Breast epithelium (tissue), 4 donors: Measurements from ENCODE around the gene QSOX2. TPM values are rescaled to one million over a fixed set of nuclear protein-coding genes. Genes with fewer than 3 reads are reported as not detected.

ENCODE experiments used
- DNase-seq, 2 donors: peaks; one replicate each; pipeline ENCODE4 v3.0.0-alpha.2; 2019; ENCODE audit warnings: low spot score in 2 of 2
- H3K27ac ChIP-seq, 2 donors: fragments of 200-600 bp; sonication (generic) in 1 of 2; one replicate each; pipeline ENCODE4 v1.5.1; 2016 to 2019; ENCODE audit warnings: mild to moderate bottlenecking in 1 of 2
- H3K27me3 ChIP-seq, 2 donors: fragments of 200-600 bp; sonication (generic) in 1 of 2; one replicate each; pipeline versions ENCODE4 v1.5.1 to v1.6.0; 2017 to 2019; ENCODE audit warnings: control low read depth in 1 of 2, mild to moderate bottlenecking in 1 of 2
- H3K36me3 ChIP-seq: fragments of 200-600 bp; one replicate; pipeline ENCODE4 v1.5.1; 2019
- H3K4me1 ChIP-seq, 2 donors: fragments of 200-600 bp; sonication (generic); one replicate each; pipeline ENCODE4 v1.5.1; 2016 to 2019; ENCODE audit warnings: control low read depth in 1 of 2
- H3K4me3 ChIP-seq, 3 donors: fragments of 200-600 bp; sonication (generic); 1 replicate in 2 of 3; 2 replicates in 1 of 3; pipeline ENCODE4 v1.5.1; 2016 to 2019; ENCODE audit warnings: mild to moderate bottlenecking in 3 of 3, moderate library complexity in 2 of 3
- H3K9me3 ChIP-seq, 2 donors: fragments of 200-600 bp; sonication (generic) in 1 of 2; one replicate each; pipeline ENCODE4 v1.5.1; 2016 to 2019; ENCODE audit warnings: control low read depth in 1 of 2
- CTCF ChIP-seq, 3 donors: fragments of 450-650 bp; IDR thresholded peaks; one replicate each; pipeline ENCODE4 v1.5.1; 2016 to 2017; ENCODE audit warnings: antibody characterized with exemption in 3 of 3, mild to moderate bottlenecking in 3 of 3, moderate library complexity in 3 of 3
- POLR2A ChIP-seq: fragments of 450-650 bp; IDR thresholded peaks from one replicate; pipeline ENCODE4 v1.6.1; 2016; ENCODE audit warnings: antibody characterized with exemption, mild to moderate bottlenecking, moderate library complexity
- POLR2AphosphoS5 ChIP-seq, 3 donors: sonication (generic); formaldehyde crosslinking; IDR thresholded peaks; one replicate each; pipeline ENCODE4 v1.6.1; 2017; ENCODE audit warnings: antibody characterized with exemption in 3 of 3
- intact Hi-C: fragments of 100-400 bp; cut with DNase I; formaldehyde crosslinking; loops from one replicate; pipeline ENCODE4 v1.15.1; 2023; ENCODE audit warnings: low total_unique reads
- total RNA-seq, 3 donors: library from RNA; depleted of rRNA; stranded (reverse); fragments of >200 nt; gene quantifications; one replicate each; pipeline ENCODE4 v1.1.0, GENCODE V29; 2016

The QSOX2 gene
- total RNA-seq, 3 donors from 2014 or later: 5.6 to 8.8 (median 6.2) TPM

DNA sequence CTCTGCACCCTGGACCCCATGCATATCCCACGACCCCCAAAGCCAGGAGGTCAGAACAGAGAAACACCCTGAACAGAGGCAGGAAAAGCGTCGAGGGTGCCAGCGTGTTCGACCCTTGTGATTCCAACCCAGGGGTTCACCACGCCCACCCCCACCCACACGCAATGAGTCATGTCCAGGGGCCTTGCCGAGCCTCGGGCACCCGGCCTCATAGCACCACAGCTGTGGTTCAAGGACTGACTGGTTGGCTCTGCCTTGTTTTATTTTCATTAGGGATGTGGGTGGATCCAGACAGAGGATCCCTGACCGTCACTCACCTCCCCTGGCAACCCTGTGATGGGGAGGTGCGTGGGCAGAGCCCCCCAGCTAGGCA, 9.5 kb upstream of the QSOX2 start:
- peaks cover 0 to 33% of the 10 kb centered on the region in 2 donors for H3K27me3 ChIP-seq
- H3K4me1 ChIP-seq: no peaks in the 10 kb centered on the region
- no peak overlapping the region for H3K4me3 ChIP-seq
- H3K27ac ChIP-seq: no peak overlapping the region
- H3K9me3 ChIP-seq: no peaks in the 10 kb centered on the region
- TF ChIP-seq POLR2A (no peak), POLR2AphosphoS5 (IDR thresholded peaks at IDR 0.05) (no peak), CTCF (IDR thresholded peaks at IDR 0.05) (no peak)
- intact Hi-C loops: loop anchor here (5.0 kb wide), 2 partner anchors 1018 to 1183 kb away; no protein-coding TSS in a partner anchor
- H3K36me3 ChIP-seq: no peaks in the 10 kb centered on the region
- no peak for DNase-seq

DNA sequence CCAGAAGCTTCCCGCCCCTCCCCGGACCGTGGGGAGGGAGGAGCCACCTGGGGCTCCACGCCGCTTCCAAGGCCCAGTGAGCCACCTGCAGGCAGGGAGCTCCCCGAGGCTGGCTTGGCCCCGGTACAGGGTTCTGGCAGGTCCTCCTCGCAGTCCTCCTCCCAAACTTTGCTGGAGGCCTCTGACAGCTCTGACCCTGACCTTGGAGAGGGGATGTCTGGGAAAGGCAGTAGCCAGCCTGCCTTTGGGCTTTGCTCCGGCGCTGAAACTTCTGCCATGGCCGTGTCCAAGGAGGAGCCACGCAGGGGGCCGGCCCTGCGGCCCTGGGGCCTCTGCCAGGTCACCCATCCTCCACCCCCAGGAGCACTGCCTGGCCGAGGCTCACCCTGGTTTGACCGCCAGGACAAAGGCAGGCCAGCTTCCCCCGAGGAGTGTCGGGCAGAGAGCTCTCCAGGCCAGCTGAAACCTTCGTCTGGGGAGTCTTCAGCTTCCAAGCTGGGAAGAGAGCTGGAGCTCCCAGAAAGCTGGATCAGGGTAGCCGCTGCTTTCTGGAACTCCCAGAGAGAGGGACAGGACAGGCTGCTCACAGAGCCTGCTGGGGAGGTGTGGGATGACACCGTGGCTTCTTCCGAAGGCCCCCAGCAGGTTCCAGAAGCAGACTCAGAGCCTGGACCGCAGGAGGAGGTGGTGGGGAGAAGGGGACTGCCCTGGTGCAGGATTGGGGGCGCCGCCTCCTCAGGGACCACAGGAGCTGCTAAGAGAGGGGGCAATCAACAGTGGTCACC, 9.0 kb upstream of the QSOX2 start:
- no peak overlapping the region for H3K27ac ChIP-seq
- no peak for DNase-seq
- H3K4me3 ChIP-seq: no peak overlapping the region
- peaks cover 0 to 34% of the 10 kb centered on the region in 2 donors for H3K27me3 ChIP-seq
- H3K9me3 ChIP-seq: no peaks in the 10 kb centered on the region
- intact Hi-C loops: loop anchor here (5.0 kb wide), 2 partner anchors 1017 to 1182 kb away; no protein-coding TSS in a partner anchor
- no peaks in the 10 kb centered on the region for H3K36me3 ChIP-seq
- H3K4me1 ChIP-seq: no peaks in the 10 kb centered on the region
- TF ChIP-seq CTCF (IDR thresholded peaks at IDR 0.05): no peak
- no peak for TF ChIP-seq POLR2AphosphoS5 (IDR thresholded peaks at IDR 0.05)
- TF ChIP-seq POLR2A: no peak

DNA sequence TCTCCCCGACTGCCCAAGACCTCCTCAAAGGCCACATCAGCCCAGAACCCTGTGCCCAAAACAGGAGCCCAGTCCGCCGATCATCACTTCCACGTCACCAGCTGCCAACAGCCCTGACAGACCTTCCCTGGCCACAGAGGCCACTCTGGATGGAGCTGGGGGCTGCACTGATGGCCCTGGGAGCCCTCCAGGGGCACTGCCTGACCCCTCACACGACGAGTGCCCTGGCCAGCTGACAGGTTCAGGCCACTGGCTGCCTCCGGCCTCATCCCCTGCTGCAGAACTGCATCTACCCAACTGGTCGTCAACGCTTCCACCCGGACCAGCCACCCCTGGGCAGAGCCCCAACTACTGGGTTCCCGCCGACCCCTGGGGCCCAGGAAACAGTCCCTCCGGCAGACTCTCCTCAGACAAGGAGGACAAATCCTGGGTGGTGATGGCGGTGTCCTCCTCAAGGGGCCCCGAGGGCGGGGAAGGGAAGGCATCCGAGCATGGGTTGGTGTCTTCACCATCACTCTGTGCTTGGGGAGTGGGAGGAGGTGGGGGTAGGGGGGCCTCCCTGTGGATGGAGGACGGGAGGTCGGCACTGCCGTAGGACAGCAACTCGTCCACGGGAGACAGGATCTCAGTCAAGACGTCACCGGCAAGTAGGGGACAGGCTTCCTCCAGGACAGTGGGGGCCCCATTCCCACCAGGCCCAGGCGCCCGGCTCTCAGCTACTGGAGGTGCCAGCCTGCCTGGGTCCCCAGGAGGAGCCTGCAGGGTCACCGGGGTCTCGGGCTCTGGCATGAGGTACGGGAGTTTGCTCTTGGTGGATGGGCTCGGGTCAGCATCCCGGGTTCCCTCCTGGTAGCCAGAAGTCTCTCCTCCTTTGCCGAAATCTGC, 7.9 kb upstream of the QSOX2 start:
- Histone ChIP-seq H3K27ac (no peak overlapping the region), H3K27me3 (peaks cover 0 to 34% of the 10 kb centered on the region in 2 donors), H3K4me1 (no peaks in the 10 kb centered on the region), H3K36me3 (no peaks in the 10 kb centered on the region), H3K4me3 (no peak overlapping the region), H3K9me3 (no peaks in the 10 kb centered on the region)
- DNase-seq: no peak
- no peak for TF ChIP-seq POLR2AphosphoS5 (IDR thresholded peaks at IDR 0.05)
- no peak for TF ChIP-seq POLR2A
- no peak for TF ChIP-seq CTCF (IDR thresholded peaks at IDR 0.05)
- intact Hi-C loops: no loop called here

- H3K4me1 ChIP-seq: no peaks in the 10 kb centered on the region
- no peaks in the 10 kb centered on the region for H3K36me3 ChIP-seq
- H3K27me3 ChIP-seq: peaks cover 0 to 34% of the 10 kb centered on the region in 2 donors
- TF ChIP-seq POLR2A (no peak), POLR2AphosphoS5 (IDR thresholded peaks at IDR 0.05) (no peak), CTCF (IDR thresholded peaks at IDR 0.05) (no peak)
- H3K9me3 ChIP-seq: no peaks in the 10 kb centered on the region
- intact Hi-C loops: no loop called here
- no peak overlapping the region for H3K27ac ChIP-seq
- DNase-seq: no peak
- no peak overlapping the region for H3K4me3 ChIP-seq
Measured at GRCh38 chr9:136252846-136253245, 7.2 kb upstream of the QSOX2 start.

GRCh38 chr9:136252281-136252680, 6.7 kb upstream of the QSOX2 start:
- no peak overlapping the region for H3K4me3 ChIP-seq

More at GRCh38 chr9:136252281-136252680, 6.7 kb upstream of the QSOX2 start:
- Histone ChIP-seq H3K4me1 (no peaks in the 10 kb centered on the region), H3K9me3 (no peaks in the 10 kb centered on the region), H3K27me3 (peaks cover 0 to 34% of the 10 kb centered on the region in 2 donors), H3K36me3 (no peaks in the 10 kb centered on the region), H3K27ac (no peak overlapping the region)
- TF ChIP-seq POLR2AphosphoS5 (IDR thresholded peaks at IDR 0.05) (no peak), CTCF (IDR thresholded peaks at IDR 0.05) (no peak), POLR2A (no peak)
- intact Hi-C loops: no loop called here
- DNase-seq: no peak
